Spleen (tissue), 7 donors: ENCODE measurements around the gene MRPL21.

Experiments
- CTCF ChIP-seq, 11 experiments: fragments of 200-600 bp in 7 of 11; fragments of 450-650 bp in 4 of 11; sonication (generic) in 4 of 11; IDR thresholded peaks in 8 of 11; conservative IDR thresholded peaks in 3 of 11; 1 replicate in 7 of 11; 2 replicates in 4 of 11; pipeline versions ENCODE4 v1.4.0 to v1.8.0; 2016 to 2021; ENCODE audit warnings: antibody characterized with exemption in 11 of 11, inconsistent platforms in 4 of 11, mild to moderate bottlenecking in 1 of 11
- POLR2A ChIP-seq, 3 donors: fragments of 450-650 bp; IDR thresholded peaks; one replicate each; pipeline ENCODE4 v1.5.1; 2017; ENCODE audit warnings: antibody characterized with exemption in 3 of 3, mild to moderate bottlenecking in 1 of 3
- POLR2AphosphoS5 ChIP-seq, 3 donors: sonication (generic); formaldehyde crosslinking; IDR thresholded peaks; one replicate each; pipeline ENCODE4 v1.5.1; 2017; ENCODE audit warnings: antibody characterized with exemption in 3 of 3
- donor health status: DM: no; HTN: no; CAD: no; lungs with moderate emphysema.
- donor health status: DM: no; HTN: no; CAD: no.
- donor health status: DM: no; HTN: no; CAD: no.

- TF ChIP-seq POLR2AphosphoS5 (IDR thresholded peaks at IDR 0.05) (no peak), CTCF (IDR thresholded peaks at IDR 0.05 in 8 of 11, conservative IDR thresholded peaks at IDR 0.05 in 3 of 11) (no peak), POLR2A (IDR thresholded peaks at IDR 0.05) (no peak)
These were observed 32.1 kb upstream of the MRPL21 start for GRCh38 chr11:68935516-68936357.
